NCI-H146 treated with DMSO at 0.1 percent for 48 hours (cell line): ENCODE results near the gene GLP1R.
"Not testable (repeated sequence)": the region's sequence is repeated elsewhere in the genome, so short reads cannot be mapped to it uniquely, and the experiment has no call there.

ENCODE experiments used
- DNase-seq: peaks from one replicate; lab custom pipeline; 2025; ENCODE audit not compliant: unreplicated experiment; lab: John Stamatoyannopoulos, UW

Gene GLP1R

DNA sequence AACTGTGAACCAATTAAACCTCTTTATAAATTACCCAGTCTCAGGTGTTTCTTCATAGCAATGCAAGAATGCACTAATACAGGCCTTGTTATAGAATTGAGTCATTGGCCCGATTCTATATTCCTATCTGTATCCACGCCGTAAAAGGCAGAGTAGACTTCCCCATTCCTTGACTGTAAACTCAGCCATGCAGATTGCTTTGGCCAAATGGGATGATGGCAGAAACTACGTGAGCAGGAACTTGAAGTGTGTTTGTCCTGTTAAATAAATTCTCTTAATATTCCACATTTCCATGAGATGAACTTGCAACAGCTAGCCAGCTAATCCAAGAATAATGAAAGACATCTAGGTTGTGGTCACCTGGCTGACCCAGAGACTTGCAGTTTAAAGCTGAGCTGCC lies 70.3 kb downstream of the GLP1R start:
- no peak for DNase-seq

GRCh38 chr6:39124114-39124513 lies 75.5 kb downstream of the GLP1R start:
- no peak for DNase-seq

DNA sequence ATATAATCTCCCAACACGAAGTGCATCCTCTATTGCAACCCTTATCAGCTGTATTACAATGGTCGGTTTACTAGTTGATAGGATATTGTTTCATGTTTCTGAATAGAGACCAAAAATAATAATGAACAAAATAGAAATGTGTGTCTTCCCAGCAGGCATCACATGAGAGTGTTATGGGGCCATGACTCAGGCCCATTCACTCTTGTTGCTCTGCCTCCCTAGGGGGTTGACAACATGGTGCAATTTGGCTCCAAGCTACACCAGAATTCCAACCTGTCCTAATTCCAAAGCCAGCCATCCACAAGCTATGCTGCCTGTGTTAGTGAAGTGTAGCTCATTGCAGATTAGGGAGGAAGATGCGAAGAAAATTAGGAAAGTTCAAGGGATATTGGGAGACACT lies 79.5 kb downstream of the GLP1R start:
- DNase-seq: peak; percentile 84

DNA sequence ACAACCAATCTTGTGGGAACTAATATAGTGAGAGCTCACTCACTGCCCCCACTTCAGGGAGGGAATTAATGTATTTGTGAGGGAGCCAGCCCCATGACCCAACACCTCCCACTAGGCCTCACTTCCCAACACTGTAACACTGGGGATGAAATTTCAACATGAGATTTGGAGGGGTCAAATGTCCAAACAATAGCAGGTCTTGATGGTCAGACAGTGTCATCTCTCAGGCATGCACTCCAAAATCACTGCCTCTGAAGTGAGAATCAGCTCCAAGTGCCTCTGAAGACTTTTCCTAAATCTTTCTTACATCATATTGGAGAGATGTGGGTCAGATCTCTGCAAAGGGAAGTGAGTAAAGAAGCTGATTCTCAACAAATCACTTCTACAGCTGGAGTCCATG lies 80.3 kb downstream of the GLP1R start:
- DNase-seq: no peak

DNA sequence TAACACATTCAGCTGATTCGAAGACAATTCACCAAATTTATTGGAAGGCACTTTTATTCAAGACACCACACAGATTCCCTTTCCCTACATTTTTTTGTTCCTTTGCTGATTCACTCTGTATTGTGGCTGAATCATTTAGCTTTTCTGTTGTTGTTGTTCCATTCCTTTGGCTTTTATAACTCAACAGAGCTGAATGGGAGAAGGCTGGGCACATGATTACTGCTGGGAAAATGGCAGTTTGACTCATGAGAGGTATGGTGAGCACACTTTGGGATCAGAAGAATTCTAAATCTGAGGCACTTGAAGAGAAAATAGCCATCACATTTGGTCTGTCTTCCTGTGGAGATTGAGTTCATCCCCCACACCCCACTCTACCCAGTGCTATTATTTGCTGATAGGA lies 82.1 kb downstream of the GLP1R start:
- DNase-seq: no peak

GRCh38 chr6:39134761-39135160 lies 86.2 kb downstream of the GLP1R start:
- not testable (repeated sequence) for DNase-seq

DNA sequence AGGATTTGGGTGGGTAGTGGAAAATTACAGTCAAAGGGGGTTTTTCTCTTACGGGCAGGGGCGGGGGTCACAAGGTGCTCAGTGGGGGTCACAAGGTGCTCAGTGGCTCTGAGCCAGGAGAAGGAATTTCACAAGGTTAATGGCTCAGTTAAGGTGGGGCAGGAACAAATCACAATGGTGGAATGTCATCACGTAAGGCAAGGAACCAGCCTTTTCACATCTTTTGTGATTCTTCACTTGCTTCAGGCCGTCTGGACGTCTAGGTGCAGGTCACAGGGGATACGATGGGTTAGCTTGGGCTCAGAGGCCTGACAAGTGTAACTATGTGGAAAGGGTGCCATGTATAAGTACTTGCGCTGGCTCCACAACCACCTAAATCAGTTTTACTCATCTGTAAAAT lies 87.6 kb downstream of the GLP1R start:
- DNase-seq: not testable (repeated sequence)

DNA sequence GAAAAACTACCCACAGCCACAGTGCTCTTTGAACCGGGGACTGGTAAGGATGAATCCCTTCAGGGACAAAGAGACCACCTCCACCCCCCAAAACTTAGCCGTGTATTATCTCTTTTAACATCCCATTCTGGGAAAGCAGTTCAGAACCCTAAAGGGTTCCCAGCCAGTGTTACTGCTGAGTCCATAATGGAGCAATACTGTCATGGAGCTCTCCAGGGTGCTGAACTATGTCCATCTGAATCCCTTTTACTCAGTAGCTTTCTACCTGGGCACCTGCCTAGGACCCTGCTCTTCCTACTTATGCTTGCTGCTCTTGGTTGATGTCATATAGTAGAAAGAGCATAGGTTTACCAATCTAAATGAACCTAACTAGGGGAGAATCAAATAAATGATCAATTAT lies 88.7 kb downstream of the GLP1R start:
- no peak for DNase-seq
